ENCODE results near the gene ATP5PF.
"Not testable (repeated sequence)": the region's sequence is repeated elsewhere in the genome, so short reads cannot be mapped to it uniquely, and the experiment has no call there.

Gene ATP5PF, protein sequence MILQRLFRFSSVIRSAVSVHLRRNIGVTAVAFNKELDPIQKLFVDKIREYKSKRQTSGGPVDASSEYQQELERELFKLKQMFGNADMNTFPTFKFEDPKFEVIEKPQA

DNA sequence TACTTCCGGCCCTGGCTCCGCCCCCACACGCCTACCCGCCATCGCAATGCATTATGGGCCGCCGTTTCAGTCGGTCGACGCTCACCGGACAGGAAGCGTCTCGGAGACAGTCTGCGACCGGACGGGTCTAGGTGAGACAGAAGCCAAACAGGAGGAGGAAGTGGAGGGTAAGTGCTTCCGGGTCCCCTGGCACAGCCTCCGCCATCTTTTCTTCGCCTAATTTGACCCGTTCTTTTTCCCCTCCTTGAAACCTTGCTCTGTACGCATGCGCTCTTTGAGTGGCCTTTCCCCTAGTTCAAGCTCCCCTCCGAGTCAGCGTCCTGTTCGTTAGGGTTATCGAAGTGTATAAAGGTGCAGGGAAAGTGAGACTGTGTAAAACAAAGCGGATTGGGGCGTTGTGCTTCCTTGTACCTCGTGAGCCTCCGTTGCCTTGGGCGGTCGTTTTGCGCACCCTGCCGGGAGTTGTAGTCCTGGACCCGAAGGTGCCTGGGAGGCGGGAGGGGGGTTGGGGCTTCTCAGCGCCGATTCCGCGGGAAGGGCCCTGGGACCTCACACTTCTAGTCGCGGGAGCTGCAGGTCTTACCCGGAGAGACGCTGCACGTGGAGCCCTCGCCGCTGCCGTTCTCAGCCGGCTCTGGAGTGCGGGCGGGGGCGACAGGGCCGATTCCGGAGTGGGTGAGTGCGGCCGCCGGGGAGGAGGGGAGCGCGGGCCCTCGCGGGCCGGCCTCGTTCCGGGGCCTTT is at the start of gene ATP5PF, which contains the start of gene GABPA:
TSS of gene ATP5PF (minus strand) at position 1 of the 742 bp plus-strand sequence. CDS start 5,110 bp downstream, outside the sequence.
TSS of gene GABPA (plus strand) at position 69 of the 742 bp plus-strand sequence. CDS start 6,627 bp downstream, outside the sequence.
- H3K27ac Mint-ChIP-seq: peak within 1 kb of the TSS; percentile 100
- peak within 1 kb of the TSS; percentile 97 to 100 for H3K4me3 Mint-ChIP-seq
- ATAC-seq (replicated peaks) (peak; percentile 93), DNase-seq (peak; percentile 96)
- no peaks in the 10 kb centered on the region for H3K27me3 Mint-ChIP-seq
- H3K36me3 Mint-ChIP-seq: peaks cover 13 to 22% of the 10 kb centered on the region in 2 donors
- H3K9me3 Mint-ChIP-seq: no peaks in the 10 kb centered on the region
- peaks cover 33 to 58% of the 10 kb centered on the region in 2 donors for H3K4me1 Mint-ChIP-seq

DNA sequence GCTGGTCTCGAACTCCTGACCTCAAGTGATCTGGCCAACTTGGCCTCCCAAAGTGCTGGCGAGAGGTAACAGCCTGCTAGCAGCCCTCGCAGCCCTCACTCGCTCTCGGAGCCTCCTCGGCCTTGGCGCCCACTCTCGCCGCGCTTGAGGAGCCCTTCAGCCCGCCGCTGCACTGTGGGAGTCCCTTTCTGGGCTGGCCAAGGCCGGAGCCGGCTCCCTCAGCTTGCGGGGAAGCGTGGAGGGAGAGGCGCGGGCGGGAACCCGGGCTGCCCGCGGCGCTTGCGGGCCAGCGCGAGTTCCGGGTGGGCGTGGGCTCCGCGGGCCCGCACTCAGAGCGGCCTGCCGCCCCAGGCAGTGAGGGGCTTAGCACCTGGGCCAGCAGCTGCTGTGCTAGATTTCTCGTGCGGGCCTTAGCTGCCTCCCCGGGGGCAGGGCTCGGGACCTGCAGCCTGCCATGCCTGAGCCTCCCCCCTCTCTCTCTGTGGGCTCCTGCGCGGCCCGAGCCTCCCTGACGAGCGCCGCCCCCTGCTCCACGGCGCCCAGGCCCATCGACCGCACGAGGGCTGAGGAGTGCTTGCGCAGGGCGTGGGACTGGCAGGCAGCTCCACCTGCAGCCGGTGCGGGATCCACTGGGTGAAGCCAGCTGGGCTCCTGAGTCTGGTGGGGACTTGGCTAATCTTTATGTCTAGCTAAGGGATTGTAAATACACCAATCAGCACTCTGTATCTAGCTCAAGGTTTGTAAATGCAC is 43.6 kb upstream of the ATP5PF start:
- H3K4me1 Mint-ChIP-seq; DNase-seq; H3K9me3 Mint-ChIP-seq; H3K4me3 Mint-ChIP-seq; ATAC-seq (replicated peaks); H3K36me3 Mint-ChIP-seq; H3K27ac Mint-ChIP-seq; H3K27me3 Mint-ChIP-seq: not testable (repeated sequence)

DNA sequence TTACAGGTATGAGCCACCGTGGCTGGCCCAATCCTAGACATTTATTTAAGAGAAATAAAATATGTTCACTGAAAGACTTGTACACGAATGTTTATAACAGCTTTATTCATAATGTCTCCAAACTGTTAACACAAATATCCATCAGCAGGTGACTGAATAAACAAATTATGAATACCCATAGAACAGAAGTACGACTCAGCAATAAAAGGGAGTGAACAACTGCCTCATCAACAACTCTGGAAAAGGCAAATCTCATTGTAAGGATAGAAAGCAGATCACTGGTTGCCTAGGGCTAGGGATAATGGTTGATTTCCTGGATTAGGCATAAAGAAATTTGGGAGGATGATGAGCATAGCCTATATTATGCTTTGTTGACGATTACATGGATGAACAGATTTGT is 41.7 kb upstream of the ATP5PF start:
- no peak for ATAC-seq (replicated peaks)
- Mint-ChIP-seq H3K36me3 (peaks cover 0 to 4% of the 10 kb centered on the region in 2 donors), H3K4me1 (peaks cover 0 to 8% of the 10 kb centered on the region in 2 donors), H3K9me3 (peaks cover 0 to 2% of the 10 kb centered on the region in 2 donors), H3K27ac (no peak overlapping the region), H3K27me3 (no peaks in the 10 kb centered on the region), H3K4me3 (no peak overlapping the region)
- DNase-seq: no peak

- H3K27me3 Mint-ChIP-seq: no peaks in the 10 kb centered on the region
- peak in 1 of 2 donors; percentile 34 for ATAC-seq (replicated peaks)
- no peak overlapping the region for H3K4me3 Mint-ChIP-seq
- peaks cover 0 to 7% of the 10 kb centered on the region in 2 donors for H3K36me3 Mint-ChIP-seq
- peaks cover 0 to 8% of the 10 kb centered on the region in 2 donors for H3K4me1 Mint-ChIP-seq
- DNase-seq: no peak
- no peaks in the 10 kb centered on the region for H3K9me3 Mint-ChIP-seq
- no peak overlapping the region for H3K27ac Mint-ChIP-seq
Measured at GRCh38 chr21:25772686-25773085, 38.0 kb upstream of the ATP5PF start.

DNA sequence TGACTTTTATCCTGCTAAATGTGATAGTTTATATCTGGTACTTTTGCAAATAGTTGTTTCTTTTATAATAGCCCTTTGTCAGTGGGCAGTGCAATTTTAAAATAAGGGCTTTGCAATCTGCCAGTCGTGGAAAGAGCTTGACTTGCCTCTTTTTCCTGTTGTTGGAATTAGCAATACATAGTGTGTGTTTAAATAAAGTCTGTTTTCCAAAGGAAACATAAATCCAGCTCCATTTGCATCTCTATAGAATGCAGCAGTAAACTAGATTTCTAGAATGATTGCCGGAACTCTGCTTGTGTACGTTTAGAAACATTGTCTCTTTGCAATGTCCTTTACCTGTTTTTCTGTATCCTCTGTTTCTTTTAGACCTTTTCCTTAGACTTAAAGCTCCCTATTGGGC is 33.2 kb upstream of the ATP5PF start:
- no peak for ATAC-seq (replicated peaks)
- DNase-seq: no peak
- no peaks in the 10 kb centered on the region for H3K9me3 Mint-ChIP-seq
- H3K27ac Mint-ChIP-seq: no peak overlapping the region
- H3K27me3 Mint-ChIP-seq: no peaks in the 10 kb centered on the region
- peaks cover 0 to 6% of the 10 kb centered on the region in 2 donors for H3K4me1 Mint-ChIP-seq
- no peak overlapping the region for H3K4me3 Mint-ChIP-seq
- H3K36me3 Mint-ChIP-seq: peaks cover 22 to 34% of the 10 kb centered on the region in 2 donors

DNA sequence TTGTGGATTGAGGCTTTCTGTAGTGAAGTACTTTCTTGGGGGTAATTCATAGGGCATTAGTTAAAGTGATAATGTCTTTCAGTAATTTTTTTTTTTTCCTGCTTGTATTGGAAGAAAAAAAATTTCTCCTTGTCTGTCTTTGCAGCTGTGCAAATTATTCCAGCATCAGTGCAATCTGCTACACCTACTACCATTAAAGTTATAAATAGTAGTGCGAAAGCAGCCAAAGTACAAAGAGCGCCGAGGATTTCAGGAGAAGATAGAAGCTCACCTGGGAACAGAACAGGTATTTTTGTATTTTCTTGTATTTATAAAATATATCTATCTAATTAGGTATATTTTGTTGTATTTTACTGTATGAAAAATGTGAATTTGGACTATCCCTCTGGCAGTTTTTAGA is 29.4 kb upstream of the ATP5PF start:
- Mint-ChIP-seq H3K4me1 (peaks cover 0 to 2% of the 10 kb centered on the region in 2 donors), H3K36me3 (peaks cover 35 to 47% of the 10 kb centered on the region in 2 donors), H3K27ac (no peak overlapping the region), H3K4me3 (no peak overlapping the region), H3K27me3 (no peaks in the 10 kb centered on the region), H3K9me3 (no peaks in the 10 kb centered on the region)
- DNase-seq: no peak
- ATAC-seq (replicated peaks): no peak

GRCh38 chr21:25760677-25761076 is 26.0 kb upstream of the ATP5PF start:
- no peaks in the 10 kb centered on the region for H3K27me3 Mint-ChIP-seq
- H3K4me3 Mint-ChIP-seq: no peak overlapping the region
- peaks cover 41 to 51% of the 10 kb centered on the region in 2 donors for H3K36me3 Mint-ChIP-seq
- ATAC-seq (replicated peaks) (no peak), DNase-seq (no peak)
- no peak overlapping the region for H3K27ac Mint-ChIP-seq
- no peaks in the 10 kb centered on the region for H3K9me3 Mint-ChIP-seq
- H3K4me1 Mint-ChIP-seq: peaks cover 2 to 16% of the 10 kb centered on the region in 2 donors

DNA sequence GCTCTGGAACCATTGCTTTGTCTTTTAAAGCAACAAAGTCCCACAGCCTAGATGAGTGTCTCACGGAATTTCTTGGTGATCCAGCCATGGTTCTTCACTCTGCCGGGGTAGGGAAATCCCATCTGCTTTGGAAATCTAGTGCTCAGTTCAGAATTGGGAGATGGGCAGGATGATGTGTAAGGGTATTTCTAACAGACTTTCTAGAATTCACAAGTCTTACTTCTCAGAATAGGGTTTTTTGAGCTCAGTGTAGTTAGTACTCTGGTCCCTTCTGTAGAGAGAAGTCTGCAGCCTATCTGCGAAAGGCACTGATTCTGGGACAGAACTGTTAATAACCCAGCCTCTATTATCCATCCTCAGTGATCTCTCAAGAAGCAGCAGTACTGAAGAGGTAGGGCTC is 25.4 kb upstream of the ATP5PF start:
- H3K9me3 Mint-ChIP-seq: no peaks in the 10 kb centered on the region
- H3K27ac Mint-ChIP-seq: no peak overlapping the region
- ATAC-seq (replicated peaks): no peak
- no peak for DNase-seq
- H3K27me3 Mint-ChIP-seq: no peaks in the 10 kb centered on the region
- no peak overlapping the region for H3K4me3 Mint-ChIP-seq
- H3K4me1 Mint-ChIP-seq: peaks cover 2 to 19% of the 10 kb centered on the region in 2 donors
- H3K36me3 Mint-ChIP-seq: peaks cover 39 to 45% of the 10 kb centered on the region in 2 donors

DNA sequence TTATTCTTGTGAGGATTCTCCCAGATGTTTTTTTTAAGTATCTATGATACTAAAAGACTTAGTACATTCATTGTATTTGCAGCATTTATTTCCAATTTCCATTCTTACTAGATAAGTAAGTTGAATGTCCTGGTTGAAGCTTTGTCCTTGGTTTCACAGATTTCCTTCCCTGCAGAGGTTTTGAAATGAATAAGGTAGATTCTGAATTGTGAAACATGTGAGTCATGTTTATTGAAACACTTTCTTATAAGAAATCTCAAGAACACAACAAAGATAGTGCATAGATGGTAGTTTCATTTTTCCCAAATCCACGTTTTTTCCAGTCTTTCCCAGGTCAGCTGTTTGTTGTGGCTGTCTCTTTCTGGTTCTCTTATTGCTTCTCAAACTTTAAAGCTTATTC is 24.9 kb upstream of the ATP5PF start:
- ATAC-seq (replicated peaks) (no peak), DNase-seq (no peak)
- H3K4me3 Mint-ChIP-seq: no peak overlapping the region
- H3K27me3 Mint-ChIP-seq: no peaks in the 10 kb centered on the region
- no peak overlapping the region for H3K27ac Mint-ChIP-seq
- H3K4me1 Mint-ChIP-seq: peaks cover 2 to 19% of the 10 kb centered on the region in 2 donors
- H3K9me3 Mint-ChIP-seq: no peaks in the 10 kb centered on the region
- peaks cover 40 to 46% of the 10 kb centered on the region in 2 donors for H3K36me3 Mint-ChIP-seq

DNA sequence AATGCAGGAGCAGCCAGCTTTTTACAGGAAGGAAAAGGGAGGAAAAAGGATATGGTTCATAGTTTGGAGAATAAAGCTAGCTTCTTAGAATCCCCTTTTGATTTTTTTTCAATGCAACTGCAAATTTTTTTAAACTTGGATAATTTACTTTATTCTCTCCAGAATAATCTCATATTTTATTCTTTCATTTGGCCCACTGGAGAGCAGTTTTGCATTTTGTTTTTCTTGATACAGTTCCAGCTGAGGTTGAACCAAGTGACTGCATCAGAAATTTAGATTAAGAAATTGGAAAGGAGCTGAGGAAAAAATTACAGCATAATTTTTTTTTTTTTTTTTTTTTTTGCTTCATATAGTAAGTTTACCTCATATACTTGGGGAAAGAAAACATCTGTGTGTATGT is 22.8 kb upstream of the ATP5PF start:
- peaks cover 2 to 20% of the 10 kb centered on the region in 2 donors for H3K4me1 Mint-ChIP-seq
- no peak overlapping the region for H3K27ac Mint-ChIP-seq
- DNase-seq (no peak), ATAC-seq (replicated peaks) (no peak)
- no peak overlapping the region for H3K4me3 Mint-ChIP-seq
- peaks cover 34 to 45% of the 10 kb centered on the region in 2 donors for H3K36me3 Mint-ChIP-seq
- no peaks in the 10 kb centered on the region for H3K9me3 Mint-ChIP-seq
- H3K27me3 Mint-ChIP-seq: no peaks in the 10 kb centered on the region

GRCh38 chr21:25756190-25756932 is 21.7 kb upstream of the ATP5PF start:
- peaks cover 38 to 46% of the 10 kb centered on the region in 2 donors for H3K36me3 Mint-ChIP-seq
- H3K27me3 Mint-ChIP-seq: no peaks in the 10 kb centered on the region
- ATAC-seq (replicated peaks) (no peak), DNase-seq (no peak)
- H3K9me3 Mint-ChIP-seq: no peaks in the 10 kb centered on the region
- H3K4me3 Mint-ChIP-seq: no peak overlapping the region
- H3K4me1 Mint-ChIP-seq: peaks cover 2 to 23% of the 10 kb centered on the region in 2 donors
- peak overlapping the region; percentile 28 for H3K27ac Mint-ChIP-seq

GRCh38 chr21:25752416-25752815 is 17.7 kb upstream of the ATP5PF start:
- Mint-ChIP-seq H3K4me1 (peaks cover 0 to 22% of the 10 kb centered on the region in 2 donors), H3K36me3 (peaks cover 20 to 37% of the 10 kb centered on the region in 2 donors), H3K4me3 (no peak overlapping the region), H3K9me3 (no peaks in the 10 kb centered on the region), H3K27me3 (no peaks in the 10 kb centered on the region), H3K27ac (no peak overlapping the region)
- ATAC-seq (replicated peaks) (no peak), DNase-seq (no peak)

GRCh38 chr21:25750085-25750484 is 15.4 kb upstream of the ATP5PF start:
- H3K27ac Mint-ChIP-seq: no peak overlapping the region
- H3K27me3 Mint-ChIP-seq: no peaks in the 10 kb centered on the region
- DNase-seq (no peak), ATAC-seq (replicated peaks) (no peak)
- H3K4me3 Mint-ChIP-seq: no peak overlapping the region
- peaks cover 0 to 4% of the 10 kb centered on the region in 2 donors for H3K4me1 Mint-ChIP-seq
- H3K9me3 Mint-ChIP-seq: no peaks in the 10 kb centered on the region
- peaks cover 8 to 28% of the 10 kb centered on the region in 2 donors for H3K36me3 Mint-ChIP-seq

DNA sequence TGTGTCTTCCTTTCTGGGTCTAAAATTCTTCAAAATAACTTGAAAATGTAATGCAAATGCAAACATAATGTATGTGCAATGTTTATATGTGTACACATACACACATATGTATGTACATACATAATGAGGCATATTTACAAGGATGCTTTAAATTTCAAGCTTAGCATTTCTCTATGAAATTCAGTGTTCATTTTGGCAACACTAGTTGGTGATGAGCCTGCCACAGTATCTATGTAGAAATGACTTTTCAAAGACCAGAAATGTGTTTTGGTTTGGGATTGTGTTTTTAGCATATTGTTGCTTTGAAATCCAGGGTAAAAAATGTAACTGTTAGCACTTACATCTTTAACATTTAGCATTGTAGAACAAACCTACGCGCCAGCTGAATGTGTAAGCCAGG is 10.2 kb upstream of the ATP5PF start:
- ATAC-seq (replicated peaks) (no peak), DNase-seq (no peak)
- Mint-ChIP-seq H3K4me1 (peaks cover 2 to 10% of the 10 kb centered on the region in 2 donors), H3K36me3 (peaks cover 9 to 21% of the 10 kb centered on the region in 2 donors), H3K27ac (no peak overlapping the region), H3K9me3 (no peaks in the 10 kb centered on the region), H3K4me3 (no peak overlapping the region), H3K27me3 (no peaks in the 10 kb centered on the region)
